NCI-H2107 (cell line): ENCODE results near the gene HARS1.
A peak's percentile ranks its signal among the peaks of the same experiment; 100 is the strongest.
"Not testable (repeated sequence)": the region's sequence is repeated elsewhere in the genome, so short reads cannot be mapped to it uniquely, and the experiment has no call there.

ENCODE experiments used
- DNase-seq: peaks from one replicate; lab custom pipeline; 2025; lab: John Stamatoyannopoulos, UW

HARS1 gene

GRCh38 chr5:140677947-140678346, 13.2 kb downstream of the HARS1 start:
- DNase-seq = no peak

DNA sequence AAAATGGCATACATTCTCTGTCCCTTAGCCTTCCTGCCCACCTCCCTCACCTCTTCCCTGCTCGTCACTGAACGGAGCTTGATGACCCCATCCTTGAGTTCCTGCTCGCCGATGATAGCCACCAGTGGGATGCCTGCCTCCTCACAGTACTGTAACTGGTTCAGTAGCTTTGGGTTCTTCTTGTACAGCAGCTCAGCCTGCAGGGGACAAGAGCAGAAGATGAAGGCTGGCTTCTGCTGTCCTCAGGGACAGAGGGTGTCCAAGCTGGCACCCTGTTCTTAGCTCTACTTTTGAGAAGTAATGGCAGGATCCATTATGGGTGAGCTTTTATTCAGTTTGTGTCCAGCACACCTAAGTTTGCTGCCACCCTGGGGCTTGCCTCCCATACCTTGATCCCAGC, 16.5 kb downstream of the HARS1 start:
- DNase-seq = no peak

GRCh38 chr5:140674211-140674610, 17.0 kb downstream of the HARS1 start:
- DNase-seq = no peak

DNA sequence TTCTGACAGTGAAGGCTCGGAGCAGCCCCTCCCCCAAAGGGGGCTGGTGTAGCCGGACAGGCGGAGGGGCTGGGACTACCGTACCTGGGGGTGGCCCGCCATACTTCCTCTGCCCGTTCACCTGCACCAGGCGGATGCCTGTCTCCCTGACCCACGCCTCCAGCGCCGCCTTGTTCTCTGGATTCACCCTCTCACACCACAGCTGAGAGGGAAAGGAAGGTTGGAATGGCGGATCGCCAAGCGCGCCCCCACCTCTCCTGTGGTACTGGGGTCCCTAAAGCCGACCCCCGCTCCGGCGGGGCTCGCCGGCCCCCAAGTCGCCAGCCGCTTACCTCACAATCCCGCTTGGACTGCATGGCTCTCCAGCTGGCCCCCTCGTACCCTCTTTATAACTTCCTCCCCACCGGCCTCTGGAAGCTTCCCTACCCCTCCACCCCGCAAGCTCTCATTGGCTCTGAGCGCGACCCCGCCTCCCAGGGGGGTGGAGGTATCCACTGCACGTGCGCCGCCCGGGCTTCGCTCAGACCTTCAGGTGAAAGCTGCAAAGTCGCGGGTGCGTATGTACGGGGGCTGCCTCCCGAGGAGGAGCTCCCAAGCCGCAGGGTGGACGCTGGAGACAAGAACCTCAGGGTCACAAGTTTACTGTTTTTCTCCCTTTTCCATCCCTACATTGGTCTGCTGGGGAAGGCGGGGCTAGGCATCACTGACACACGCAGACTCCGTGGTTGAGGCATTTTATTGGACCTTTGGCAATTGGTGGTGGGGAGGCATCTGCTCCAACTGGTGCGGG, 17.8 kb downstream of the HARS1 start, which contains the start of gene DND1:
Gene DND1, minus strand, starts transcription at position 390 of the 790 bp plus-strand sequence. Its CDS starts 34 bp downstream, at position 356.
- DNase-seq = no peak

- no peak for DNase-seq
Observed at GRCh38 chr5:140672455-140673186, 18.5 kb downstream of the HARS1 start.

DNA sequence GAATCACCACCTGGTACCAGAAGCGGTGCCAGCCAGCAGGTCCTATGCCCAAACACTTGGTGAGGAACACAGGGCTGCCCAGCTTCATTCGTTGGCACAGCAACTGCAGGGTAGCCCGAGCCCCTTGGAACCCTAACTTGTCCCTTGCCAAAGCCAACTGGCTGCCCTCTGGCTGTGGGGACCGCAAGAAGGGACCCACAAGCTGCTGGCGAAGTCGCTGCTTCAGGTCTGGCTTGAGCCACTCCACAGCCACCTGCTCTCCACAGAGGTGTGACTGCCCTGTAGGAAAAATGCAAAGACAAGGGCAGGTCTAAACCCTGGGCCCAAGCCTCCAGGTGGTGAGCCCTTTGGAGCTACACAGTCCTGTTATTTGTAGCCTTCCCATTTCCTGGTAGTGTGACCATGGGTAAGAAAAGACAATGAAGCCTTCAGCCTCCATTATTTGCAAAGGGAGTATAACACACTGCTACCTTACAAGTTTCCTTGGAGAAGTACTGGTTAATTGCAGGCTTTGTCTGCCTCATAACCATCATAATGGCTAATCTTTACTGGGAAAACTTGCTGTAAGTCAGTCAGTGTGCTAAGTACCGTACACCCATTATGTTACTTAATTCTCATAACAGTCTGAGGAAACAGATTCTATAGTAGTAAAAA, 19.6 kb downstream of the HARS1 start:
- no peak for DNase-seq

GRCh38 chr5:140671035-140671434, 20.1 kb downstream of the HARS1 start:
- DNase-seq = not testable (repeated sequence)

- DNase-seq = peak; percentile 62
Observed at GRCh38 chr5:140664359-140665119, 26.6 kb downstream of the HARS1 start, which contains the start of gene WDR55. WDR55 (plus strand) TSS chr5:140664904; CDS start chr5:140664913, 9 bp downstream.

DNA sequence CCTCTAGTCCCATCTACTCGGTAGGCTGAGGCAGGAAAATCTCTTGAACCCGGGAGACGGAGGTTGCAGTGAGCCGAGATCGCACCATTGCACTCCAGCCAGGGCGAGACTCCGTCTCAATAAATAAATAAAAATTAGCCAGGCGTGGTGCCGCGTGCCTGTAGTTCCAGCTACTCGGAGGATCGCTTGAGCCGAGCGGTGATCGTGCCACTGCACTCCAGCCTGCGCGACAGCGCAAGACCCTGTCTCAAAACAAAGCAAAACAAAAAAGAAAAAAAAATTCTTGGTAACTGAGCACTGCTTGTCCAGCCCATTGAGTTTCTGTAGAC, 27.2 kb downstream of the HARS1 start:
- no peak for DNase-seq

DNA sequence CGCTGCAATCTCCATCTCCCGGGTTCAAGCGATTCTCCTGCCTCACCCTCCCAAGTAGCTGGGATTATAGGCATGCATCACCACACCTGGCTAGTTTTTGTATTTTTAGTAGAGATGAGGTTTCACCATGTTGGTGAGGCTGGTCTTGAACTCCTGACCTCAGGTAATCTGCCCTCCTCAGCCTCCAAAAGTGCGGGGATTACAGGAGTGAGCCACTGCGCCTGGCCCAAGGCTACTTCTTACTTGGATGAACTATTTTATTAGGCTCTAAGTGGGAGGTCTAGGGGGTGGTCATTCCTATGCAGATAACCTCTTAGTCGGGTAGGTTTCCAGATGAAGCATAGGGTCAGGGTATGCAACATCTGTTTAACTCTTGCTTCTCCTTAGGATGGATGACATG, 30.8 kb downstream of the HARS1 start:
- DNase-seq = not testable (repeated sequence)

DNA sequence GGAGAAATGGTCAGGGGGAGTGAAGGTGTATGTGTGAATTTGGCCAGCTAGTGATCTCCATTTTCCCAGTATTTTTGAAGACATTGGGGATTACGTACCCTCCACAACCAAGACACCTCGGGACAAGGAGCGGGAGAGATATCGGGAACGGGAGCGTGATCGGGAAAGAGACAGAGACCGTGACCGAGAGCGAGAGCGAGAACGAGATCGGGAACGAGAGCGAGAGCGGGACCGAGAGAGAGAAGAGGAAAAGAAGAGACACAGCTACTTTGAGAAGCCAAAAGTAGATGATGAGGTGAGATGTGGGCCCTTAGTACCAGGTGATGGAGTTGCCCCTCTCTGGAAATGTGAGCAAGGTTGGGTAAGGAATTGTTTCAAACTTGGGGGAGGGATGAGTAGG, 32.3 kb downstream of the HARS1 start:
- no peak for DNase-seq

DNA sequence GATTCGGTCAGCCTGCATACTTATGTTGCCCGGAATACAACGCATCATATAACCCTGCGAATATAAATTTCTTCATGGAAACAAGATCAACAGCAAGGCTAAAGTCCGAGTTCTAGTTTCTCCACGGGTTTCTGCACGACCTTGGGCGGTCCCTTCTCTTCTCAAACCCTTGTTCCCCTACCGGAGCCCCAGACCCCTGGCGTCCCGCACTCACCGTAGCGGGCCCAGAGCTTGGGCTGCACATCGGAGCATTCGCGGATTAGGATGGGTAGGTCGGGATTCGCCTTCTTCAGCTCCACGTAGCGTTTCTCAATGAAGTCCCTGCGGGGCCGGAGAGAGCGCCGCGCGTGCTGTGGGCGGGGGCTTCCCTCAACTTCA, 44.1 kb downstream of the HARS1 start:
- no peak for DNase-seq

DNA sequence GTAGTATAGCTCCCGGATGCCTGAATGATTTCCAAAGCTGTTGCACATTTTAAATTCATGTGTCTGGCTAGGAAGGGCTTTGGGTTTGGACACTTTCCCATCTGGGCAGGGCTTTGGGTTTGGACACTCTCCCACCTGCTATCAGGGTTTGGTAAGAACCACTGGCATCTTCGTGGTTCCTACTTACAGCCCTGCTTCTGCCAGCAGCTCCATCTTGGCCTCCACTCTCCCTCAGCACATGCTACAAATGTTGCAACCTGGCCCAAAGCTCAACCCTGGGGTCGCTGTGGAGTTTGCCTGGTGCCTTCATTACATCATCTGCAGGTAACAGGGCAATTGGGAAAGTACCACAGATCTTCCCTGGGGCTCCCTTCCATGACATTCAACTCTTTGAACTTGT, 48.5 kb downstream of the HARS1 start:
- no peak for DNase-seq

- no peak for DNase-seq
Observed at GRCh38 chr5:140641716-140642115, 49.5 kb downstream of the HARS1 start.

DNA sequence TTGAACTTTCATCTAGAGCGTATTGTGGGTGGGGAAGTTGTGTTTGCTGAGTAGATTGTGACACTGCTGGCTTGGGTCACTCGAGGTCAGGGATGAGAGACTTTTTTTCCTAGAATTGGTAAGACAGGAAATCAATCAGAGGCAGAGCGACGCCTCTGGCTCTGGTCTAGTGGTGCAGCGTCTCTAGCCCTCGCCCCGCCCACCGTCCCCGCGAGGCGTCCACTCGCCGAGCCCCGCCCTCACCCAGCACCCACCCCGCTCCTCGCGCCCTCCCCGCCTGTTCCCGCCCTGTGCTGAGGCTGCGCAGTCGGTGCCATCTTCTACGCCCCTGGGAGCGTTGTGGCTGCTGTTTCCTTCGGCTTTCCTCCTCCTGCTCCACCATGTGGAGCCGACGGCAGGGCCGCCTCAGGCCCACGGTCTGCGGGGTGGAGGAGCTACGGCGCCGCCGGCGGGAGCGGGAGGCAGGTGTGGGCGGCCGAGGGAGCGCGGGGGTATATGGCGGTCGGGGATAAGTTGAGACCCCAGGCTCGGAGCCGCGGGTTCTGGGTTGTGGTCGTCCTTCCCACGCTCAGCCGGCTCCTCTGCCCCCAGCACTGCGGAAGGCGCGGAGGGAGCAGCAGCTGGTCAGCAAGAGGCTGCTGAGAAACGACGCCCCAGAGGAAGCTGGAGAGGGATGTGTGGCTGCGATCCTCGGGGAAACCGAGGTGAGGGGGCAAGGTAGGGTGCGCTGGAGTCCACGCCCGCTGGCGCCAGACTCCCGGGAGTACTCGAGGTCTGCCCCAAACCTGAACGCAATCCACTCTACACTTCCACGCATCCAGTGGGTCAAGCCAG, 51.8 kb downstream of the HARS1 start, which contains the start of gene TMCO6:
Gene TMCO6, plus strand, starts transcription at position 304 of the 834 bp plus-strand sequence. Its CDS starts 77 bp downstream, at position 381.
- DNase-seq = peak; percentile 38

DNA sequence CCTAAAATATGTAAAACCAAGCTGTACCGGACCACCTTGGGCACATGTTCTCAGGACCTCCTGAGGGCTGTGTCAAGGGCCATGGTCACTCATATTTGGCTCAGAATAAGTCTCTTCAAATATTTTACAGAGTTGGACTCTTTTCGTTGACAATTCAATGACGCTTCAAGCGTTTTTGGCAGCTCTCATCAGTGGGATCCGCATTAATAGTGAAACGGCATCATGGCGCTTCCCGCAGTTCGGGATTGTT, 52.3 kb downstream of the HARS1 start:
- not testable (repeated sequence) for DNase-seq

DNA sequence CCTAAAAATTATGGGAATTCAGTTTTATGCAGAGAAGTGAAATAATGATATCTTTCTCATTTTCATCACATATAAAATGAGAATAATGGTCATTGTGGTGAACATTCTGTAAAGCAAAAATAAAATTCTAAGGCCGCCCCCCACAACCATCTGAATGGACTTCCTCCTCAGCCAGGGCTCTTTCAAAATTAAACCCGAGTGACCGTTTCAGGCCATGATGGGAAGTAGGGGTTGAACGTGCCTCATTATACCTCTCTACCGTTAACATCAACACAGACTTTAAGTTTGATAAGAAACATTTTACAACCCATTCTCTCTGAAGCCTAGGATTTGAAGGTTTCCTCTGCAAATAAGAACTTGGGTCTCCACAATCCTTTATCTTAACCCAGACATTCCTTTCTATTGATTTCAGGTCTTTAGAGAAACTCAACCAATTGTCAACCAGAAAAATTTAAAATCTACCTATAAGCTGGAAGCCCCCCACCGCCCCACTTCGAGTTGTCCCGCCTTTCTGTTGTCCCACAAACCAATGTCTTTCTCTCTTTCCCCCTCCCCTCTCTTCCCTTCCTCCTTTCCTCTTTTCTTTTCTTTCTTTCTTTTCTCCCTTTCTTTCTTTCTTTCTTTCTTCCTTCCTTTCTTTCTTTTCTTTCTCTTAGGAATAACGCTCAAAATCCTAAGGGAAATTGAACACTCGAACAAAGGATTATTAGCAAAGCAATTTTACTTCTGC, 53.6 kb downstream of the HARS1 start:
- no peak for DNase-seq

- no peak for DNase-seq
Observed at GRCh38 chr5:140635291-140636257, 55.6 kb downstream of the HARS1 start.

DNA sequence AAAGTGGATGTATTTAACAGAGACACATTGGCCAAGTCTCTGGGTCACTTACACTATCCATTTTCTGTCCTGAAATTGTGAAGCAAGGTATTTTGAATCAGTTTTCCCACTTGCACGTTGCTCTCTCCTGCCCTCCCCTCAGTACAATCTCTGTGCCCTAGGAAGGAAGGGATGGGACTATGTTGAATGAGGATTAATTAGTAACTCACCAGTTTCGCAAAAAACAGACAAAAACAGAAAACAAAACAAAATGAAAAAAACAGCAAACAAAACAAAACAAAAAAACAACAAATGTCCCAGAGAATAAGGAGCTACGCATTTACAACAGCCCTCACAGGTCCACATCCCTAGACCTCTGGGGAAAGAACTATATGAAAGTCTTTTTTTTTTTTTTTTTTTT, 57.1 kb downstream of the HARS1 start:
- DNase-seq = no peak
